HG02870 (cell line): ENCODE results near the gene PLXDC1.
"Not testable (repeated sequence)": the region's sequence is repeated elsewhere in the genome, so short reads cannot be mapped to it uniquely, and the experiment has no call there.

Experiments
- ATAC-seq: cut with Tn5 transposase; IDR thresholded peaks from one replicate; pipeline ENCODE4 v1.9.1; 2021; ENCODE audit warnings: mild to moderate bottlenecking, moderate library complexity; ENCODE audit not compliant: unreplicated experiment

PLXDC1 gene

GRCh38 chr17:39130205-39130604 lies 21.2 kb downstream of the PLXDC1 start:
- no peak for ATAC-seq

DNA sequence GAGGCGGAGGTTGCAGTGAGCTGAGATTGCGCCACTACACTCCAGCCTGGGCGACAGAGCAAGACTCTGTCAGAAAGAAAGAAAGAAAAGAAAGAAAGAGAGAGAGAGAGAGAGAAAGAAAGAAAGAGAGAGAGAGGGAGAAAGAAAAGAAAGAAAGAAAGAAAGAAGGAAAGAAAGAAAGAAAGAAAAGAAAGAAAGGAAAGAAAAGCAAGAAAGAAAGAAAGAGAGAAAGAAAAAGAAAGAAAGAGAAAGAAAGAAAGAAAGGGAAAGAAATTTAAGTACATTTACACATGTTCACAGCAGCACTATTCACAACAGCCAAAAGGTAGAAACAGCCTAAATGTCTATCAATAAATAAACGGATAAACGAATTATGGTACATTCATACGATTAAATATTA lies 21.9 kb downstream of the PLXDC1 start:
- ATAC-seq = not testable (repeated sequence)

GRCh38 chr17:39126436-39126835 lies 25.0 kb downstream of the PLXDC1 start:
- ATAC-seq = no peak

- no peak for ATAC-seq
These were observed 26.1 kb downstream of the PLXDC1 start for GRCh38 chr17:39125143-39125875.

- no peak for ATAC-seq
These were observed 27.8 kb downstream of the PLXDC1 start for GRCh38 chr17:39123627-39124026.

GRCh38 chr17:39122991-39123390 lies 28.4 kb downstream of the PLXDC1 start:
- ATAC-seq = no peak

GRCh38 chr17:39121919-39122318 lies 29.5 kb downstream of the PLXDC1 start:
- ATAC-seq = not testable (repeated sequence)

DNA sequence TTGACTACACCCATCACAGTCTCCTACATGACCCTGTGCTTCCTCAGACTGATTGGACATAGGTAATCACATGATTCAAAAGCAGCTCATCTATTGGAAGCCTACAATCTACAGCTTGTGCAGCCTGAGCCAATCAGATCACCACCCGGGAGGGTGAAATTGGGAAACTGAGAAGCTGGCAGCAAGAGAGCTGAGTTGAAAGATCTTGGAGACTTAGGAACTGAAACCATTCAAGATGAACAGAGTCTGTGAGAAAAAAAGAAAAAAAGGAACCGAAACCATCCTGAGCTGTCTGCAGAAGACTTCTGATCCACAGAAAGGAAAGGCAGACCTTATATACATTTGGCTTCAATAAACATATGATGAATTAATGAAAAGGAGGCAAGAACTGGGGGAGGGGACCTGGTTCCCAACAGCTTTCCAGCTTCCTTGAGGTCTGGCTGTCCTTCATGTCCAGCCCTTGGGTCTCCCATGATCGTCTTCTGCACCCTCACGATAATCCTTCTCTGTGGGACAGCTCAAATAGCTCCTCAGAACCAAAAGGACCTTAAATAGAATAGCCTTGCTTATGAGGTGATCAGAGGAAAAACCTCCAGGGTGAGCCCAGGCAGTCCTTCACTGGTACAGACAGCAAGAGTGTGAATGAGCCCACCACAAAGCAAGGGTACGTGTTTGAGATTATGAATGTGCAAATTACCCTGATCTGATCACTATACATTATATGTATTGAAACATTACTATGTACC lies 32.6 kb downstream of the PLXDC1 start:
- ATAC-seq = peak; percentile 69

DNA sequence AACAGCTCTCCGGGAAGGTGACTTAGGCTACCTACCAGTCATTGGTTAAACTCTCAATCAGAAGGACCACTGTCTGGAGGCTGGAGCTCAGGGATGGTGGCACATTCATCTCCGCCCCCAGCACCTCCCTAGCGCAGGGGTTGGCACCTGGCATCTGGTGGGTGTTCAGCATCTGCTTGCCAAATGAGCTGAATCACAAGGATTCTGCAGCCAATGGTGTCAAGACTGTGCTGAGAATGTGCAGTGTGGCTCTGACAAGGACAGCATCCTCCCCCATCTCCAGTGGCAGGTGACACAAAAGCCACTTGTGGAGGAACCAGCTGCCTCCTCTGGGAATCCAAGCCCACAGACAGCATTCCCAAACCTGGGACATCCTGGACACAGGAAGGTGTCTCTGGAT lies 35.2 kb downstream of the PLXDC1 start:
- no peak for ATAC-seq

- ATAC-seq = no peak
These were observed 36.3 kb downstream of the PLXDC1 start for GRCh38 chr17:39115135-39115534.

DNA sequence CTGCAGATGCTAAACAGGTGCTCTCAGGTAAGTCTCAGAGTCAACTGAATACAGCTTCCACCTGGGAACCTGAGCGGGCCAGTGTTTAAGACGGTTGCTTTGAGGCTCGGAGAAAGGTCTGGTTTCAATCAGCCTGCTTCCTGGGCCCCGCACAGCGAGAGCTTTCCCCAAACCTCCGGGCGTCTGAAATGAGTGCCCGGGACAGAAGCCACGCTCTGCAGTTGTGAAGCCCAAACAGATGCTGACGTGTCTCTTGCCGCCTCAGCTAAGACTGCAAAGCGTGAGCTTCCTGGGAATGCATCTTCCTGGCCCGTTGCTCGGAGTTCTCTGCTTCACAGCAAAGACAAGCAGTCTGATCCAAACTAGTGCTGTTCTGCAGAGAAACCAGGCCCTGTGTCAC lies 36.7 kb downstream of the PLXDC1 start:
- ATAC-seq = no peak

- no peak for ATAC-seq
These were observed 37.6 kb downstream of the PLXDC1 start for GRCh38 chr17:39113871-39114270.

DNA sequence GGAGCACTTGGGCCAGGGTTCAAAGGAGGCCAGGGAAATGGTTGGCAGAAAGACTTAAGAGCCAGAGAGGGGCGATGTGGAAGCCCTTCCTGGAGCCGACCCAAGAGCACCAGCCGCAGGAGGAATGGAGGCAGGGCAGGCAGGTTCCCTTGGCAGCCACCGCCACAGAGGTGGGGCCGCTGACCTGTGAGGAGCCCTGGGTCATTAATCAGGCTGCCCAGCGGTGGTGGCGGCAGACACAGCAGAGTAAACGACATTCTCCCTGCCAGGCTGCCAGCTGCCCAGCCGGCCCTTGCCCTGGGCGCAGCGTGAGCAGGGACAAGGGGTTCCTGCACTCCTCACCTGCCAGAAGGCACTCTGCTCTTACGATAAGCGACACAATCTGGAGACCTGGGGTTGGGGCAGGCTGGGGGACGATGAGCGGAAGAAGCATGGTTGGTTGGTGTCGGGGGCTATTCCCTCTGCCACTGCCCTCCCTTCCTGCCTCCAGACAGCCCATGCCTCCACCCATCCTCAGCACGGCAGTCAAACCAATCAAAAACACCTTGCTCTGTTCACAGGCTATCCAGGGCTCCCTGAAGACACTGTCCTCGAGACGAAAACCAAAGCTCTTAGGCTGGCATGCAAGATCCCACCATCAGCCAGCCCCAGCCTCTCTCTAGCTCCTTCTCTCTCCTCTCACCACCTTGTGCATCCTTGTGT lies 40.9 kb downstream of the PLXDC1 start:
- no peak for ATAC-seq

- no peak for ATAC-seq
These were observed 42.7 kb downstream of the PLXDC1 start for GRCh38 chr17:39108461-39109375.

DNA sequence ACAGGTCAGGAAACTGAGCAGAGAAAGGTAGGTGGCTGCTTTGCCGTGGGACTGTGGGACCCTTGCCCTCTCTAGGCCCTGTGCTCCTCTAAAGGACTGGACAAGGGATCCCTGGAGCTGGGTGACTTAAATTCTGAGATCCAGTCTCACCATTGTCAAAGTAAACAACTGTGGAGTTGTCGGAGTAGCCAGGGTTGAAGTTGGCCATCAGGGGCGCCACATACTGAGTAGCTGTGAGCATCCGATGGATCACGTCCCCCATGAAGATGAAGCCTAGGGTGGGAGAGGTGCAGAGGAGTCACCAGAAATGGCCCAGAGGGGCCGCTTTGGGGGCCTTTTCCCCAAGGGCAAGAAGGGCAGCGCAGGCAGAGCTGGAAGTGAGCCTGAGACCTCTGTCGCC lies 43.5 kb downstream of the PLXDC1 start:
- ATAC-seq = no peak

GRCh38 chr17:39107155-39107554 lies 44.3 kb downstream of the PLXDC1 start:
- ATAC-seq = no peak

- ATAC-seq = no peak
These were observed 45.7 kb downstream of the PLXDC1 start for GRCh38 chr17:39105705-39106104.

DNA sequence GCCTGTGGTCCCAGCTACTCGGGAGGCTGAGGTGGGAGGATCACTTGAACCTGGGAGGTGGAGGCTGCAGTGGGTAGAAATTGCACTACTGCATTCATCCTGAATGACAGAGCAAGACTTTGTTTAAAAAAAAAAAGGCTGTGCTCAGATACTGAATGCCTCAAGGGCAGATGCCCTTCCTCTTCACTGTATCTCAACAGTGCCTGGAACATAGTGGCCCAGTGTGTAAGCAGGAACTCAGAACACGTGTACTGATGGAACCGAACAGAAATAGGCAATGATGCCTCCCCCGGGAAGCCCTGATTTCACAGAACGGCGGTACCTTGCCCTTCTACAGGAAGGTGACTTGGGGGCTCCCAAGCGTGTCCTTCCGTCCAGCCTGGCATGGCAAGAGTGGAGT lies 46.8 kb downstream of the PLXDC1 start:
- no peak for ATAC-seq

DNA sequence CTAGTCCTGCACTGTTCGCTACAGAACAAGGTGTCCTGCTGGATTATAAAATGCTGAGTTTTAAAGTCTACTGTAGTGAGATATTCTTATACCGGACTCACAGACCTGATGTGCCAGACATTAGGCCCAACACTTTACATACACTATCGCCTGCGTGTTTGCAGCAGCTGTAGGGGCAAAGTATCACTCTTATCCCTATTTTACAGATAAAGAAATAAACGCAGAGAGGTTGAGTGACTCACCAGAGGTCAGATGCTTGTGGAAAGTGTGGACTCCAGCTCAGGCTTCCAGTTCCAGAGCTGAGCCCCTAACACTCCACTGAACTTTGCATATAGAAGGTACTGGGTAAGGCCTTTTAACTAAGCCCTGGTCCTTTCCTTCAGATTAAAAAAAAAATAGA lies 47.4 kb downstream of the PLXDC1 start:
- no peak for ATAC-seq

DNA sequence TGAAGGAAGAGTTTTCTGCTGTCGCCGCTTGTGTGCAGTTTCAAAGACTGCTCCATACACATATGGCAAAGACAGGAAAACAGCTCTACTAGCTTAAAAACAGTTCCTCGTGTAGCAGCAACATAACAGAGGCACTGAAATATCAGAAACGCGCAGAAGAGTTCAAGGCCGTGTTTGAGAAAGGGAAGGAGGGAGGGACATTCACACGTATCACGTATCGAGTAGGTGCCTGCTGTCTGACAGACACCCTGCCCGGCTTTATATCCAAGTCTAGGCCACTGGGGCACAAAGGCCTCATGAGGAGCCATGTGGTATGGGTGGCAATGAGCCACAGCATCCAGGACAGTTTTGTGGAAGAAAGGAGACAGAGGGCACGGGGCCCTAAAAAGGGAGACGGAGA lies 50.3 kb downstream of the PLXDC1 start:
- ATAC-seq = no peak

DNA sequence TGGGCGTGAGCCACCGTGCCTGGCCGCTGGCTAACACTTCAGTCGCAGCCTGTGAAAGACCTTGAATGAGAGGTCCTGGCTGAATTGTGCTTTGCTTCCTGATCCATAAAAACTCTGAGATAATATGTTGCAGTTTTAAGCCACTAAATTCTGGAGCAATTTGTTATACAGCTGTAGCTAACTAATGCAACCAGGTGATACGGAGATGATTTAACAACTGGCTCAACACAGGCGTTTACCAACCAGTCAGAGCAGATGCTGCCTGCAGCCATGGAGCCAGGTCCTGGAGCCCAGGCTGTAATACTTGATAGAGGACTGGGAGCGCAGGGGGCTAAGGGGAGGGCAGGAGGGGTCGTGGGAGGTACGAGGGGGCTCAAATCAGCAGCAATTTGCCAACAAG lies 50.9 kb downstream of the PLXDC1 start:
- no peak for ATAC-seq
